G401.6 (cell line): ENCODE data around the gene PPP2R2D.

Experiments
- FAIRE-seq: peaks from 2 replicates; lab custom pipeline; 2012; peaks lifted over from hg19 to GRCh38; lab: Jason Lieb, UNC

PPP2R2D gene

DNA sequence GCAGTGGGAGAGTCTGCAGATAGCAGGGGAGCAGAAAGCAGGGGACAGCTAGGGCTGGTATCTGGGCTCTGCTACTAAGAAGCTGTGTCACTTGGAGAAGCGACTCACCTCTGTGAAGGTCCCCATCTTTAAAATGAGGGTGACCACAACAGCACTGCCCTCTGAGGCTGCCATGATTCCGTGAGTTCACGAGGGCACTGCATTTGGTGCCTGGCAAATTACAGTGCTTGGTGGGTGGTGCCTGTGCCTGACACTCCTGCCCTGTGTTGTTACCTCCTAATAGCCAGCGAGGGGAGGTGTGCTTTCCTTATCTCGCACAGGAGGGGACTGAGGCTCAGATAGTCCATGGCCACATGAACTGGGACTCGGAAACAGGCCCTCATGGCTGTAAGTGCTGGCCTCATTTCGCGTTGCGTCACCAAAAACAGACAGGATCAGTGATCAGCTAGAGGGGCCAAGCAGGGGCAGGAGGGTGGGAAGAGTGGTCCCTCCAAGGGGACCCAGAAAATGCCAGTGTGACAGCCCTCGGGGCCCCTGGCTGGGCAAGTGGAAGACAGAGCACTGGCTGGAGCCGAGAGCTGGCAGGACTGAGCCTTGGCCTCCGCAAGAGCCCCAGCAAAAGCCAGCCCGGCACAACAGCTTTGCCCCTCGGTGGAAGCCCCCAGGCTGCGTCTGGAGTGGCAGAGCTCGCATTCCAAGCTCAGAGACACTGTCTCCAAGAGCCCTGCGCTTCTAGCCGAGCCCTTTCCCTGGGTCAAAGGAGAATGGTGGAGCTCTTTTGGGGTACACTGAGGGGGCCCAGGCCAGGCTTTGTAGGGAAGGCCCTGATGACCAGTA, 98.3 kb downstream of the PPP2R2D start:
- FAIRE-seq: no peak

DNA sequence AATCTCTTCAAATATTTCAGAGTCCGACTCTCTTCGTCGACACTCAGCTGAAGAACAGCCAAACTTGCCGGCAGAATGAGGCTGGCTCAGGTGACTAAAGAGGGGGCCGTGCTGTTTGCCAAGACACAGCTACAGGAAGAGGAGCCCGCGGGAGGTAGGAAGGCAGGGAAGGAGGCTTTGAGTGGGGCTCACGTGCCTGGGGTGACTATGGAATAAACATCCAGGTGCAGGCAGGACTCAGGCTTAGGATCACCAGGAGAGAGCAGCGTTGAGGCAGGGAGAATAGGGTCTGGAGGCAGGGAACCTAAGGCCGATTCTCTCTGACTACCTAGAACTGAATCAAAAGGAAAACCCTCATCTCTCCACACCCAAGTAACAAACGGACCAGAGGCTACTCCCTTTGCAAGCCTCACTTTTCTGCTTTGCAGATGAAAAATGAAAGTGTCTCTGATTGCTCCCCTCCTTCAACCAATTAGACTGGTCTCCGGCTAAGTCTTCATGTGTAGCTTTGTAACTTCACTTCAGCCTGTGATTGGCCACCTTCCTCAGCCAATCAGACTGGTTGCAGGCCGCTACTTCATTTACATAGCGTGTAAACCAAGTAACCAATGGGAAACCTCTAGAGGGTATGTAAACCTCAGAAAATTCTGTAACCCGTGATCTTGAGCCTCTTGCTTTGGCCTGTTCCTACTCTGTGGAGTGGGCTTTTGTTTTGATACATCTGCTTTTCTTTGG, 100.6 kb downstream of the PPP2R2D start:
- no peak for FAIRE-seq

- no peak for FAIRE-seq
Observed at GRCh38 chr10:132002004-132002403, 101.2 kb downstream of the PPP2R2D start.

DNA sequence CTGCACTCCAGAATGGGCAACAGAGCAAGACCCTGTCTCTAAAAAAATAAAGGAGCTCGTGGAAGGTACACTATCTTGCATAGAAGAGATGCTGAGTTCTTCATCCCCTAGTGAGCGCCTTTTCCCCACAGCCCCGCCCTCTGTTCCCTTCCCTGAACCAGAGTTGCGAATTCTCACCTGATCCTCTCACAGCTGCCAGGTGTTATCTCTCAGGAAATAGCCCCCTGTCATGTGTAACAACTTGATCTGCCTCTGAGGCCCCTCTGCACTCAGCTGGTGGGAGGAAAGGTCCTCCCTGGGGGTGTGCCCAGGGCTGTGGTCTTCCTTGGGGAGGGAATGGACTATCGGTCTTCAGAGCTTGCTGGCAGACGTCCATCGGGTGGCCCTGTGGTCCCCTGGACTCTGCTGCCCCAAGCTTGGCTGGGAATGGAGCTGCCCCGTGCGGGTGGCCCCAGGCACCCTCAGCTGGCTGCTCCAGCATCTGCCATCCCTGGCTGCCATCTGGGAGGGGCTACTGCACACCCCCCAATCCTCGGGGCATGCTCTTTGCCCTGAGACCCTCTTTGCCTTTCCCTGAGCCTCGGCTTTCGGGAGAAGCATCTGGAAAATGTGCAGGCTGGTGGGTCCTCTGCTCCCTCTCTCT, 102.6 kb downstream of the PPP2R2D start:
- no peak for FAIRE-seq

GRCh38 chr10:132004052-132004451, 103.2 kb downstream of the PPP2R2D start:
- no peak for FAIRE-seq

DNA sequence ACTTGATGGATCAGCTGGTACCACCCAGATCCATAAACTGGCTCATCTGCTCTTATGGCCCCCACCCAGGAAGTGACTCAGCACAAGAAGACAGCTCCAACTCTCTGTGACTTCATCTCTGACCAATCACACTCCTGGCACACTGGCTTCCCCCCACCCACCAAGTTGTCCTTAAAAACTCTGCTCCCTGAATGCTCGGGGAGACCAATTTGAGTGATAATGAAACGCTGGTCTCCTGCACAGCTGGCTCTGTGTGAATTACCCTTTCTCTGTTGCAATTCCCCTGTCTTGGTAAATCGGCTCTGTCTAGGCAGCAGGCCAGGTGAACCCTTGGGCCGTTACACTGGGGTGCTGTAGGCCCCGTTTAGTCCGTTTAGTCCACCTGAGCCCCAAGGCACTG, 104.3 kb downstream of the PPP2R2D start:
- no peak for FAIRE-seq

DNA sequence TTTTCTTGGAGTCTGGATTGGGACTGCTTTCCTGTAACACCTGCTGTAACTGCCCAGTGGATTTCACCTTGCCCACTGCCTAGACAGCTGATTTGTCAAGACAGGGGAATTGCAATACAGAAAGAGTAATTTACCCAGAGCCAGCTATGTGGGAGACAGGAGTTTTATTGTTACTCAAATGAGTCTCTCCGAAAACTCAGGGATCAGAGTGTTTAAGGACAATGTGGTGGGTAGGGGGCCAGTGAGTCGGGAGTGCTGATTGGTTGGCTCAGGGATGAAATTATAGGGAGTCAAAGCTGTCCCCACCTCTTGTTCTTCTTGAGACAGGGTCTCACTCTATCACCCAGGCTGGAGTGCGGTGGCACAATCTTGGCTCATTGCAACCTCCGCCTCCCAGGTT, 106.2 kb downstream of the PPP2R2D start:
- FAIRE-seq: no peak

GRCh38 chr10:132007681-132008080, 106.9 kb downstream of the PPP2R2D start:
- no peak for FAIRE-seq
